Calu3 (cell line): ENCODE data around the gene MOXD1. TPM values are rescaled to one million over a fixed set of nuclear protein-coding genes. Genes with fewer than 3 reads are reported as not detected.
A peak's percentile ranks its signal among the peaks of the same experiment; 100 is the strongest.

ENCODE experiments used
- BruUV-seq: library from RNA; stranded (reverse); fragments of 400-500 nt; replicated peaks from 2 replicates; lab custom pipeline; 2021; lab: Mats Ljungman, UMichigan
- CTCF ChIA-PET: fragments of 300-600 bp; sonication (Branson Sonifier 250); formaldehyde crosslinking; loops from one replicate; lab custom pipeline; 2022; ENCODE audit warnings: antibody characterized with exemption; lab: Charles Lee
- DNase-seq: peaks from one replicate; pipeline ENCODE4 v3.0.0; 2022
- H3K27ac Mint-ChIP-seq: one replicate; pipeline ENCODE4 v1.8.0; 2022; ENCODE audit warnings: mixed read lengths; ENCODE audit not compliant: unreplicated experiment
- H3K27me3 Mint-ChIP-seq: one replicate; pipeline ENCODE4 v1.8.0; 2022; ENCODE audit warnings: mixed read lengths; ENCODE audit not compliant: unreplicated experiment
- H3K36me3 Mint-ChIP-seq: one replicate; pipeline ENCODE4 v1.8.0; 2022; ENCODE audit warnings: mild to moderate bottlenecking, moderate library complexity, mixed read lengths; ENCODE audit not compliant: insufficient read depth, unreplicated experiment
- H3K4me1 Mint-ChIP-seq: one replicate; pipeline ENCODE4 v1.8.0; 2022; ENCODE audit warnings: mild to moderate bottlenecking, low read depth, mixed read lengths; ENCODE audit not compliant: unreplicated experiment
- H3K4me3 Mint-ChIP-seq: one replicate; pipeline ENCODE4 v1.8.0; 2022; ENCODE audit warnings: mild to moderate bottlenecking, low read depth, moderate library complexity, mixed read lengths; ENCODE audit not compliant: unreplicated experiment
- H3K9me3 Mint-ChIP-seq: one replicate; pipeline ENCODE4 v1.8.0; 2022; ENCODE audit warnings: low read depth, mixed read lengths; ENCODE audit not compliant: unreplicated experiment
- CTCF ChIP-seq: fragments of 200-600 bp; IDR thresholded peaks from one replicate; pipeline ENCODE4 v1.8.0; 2022; ENCODE audit warnings: antibody characterized with exemption; ENCODE audit not compliant: unreplicated experiment
- intact Hi-C: fragments of 100-400 bp; cut with micrococcal nuclease; formaldehyde crosslinking; loops from one replicate; pipeline ENCODE4 v1.10.0; 2022; ENCODE audit not compliant: unreplicated experiment
- total RNA-seq: library from RNA; stranded (reverse); gene quantifications from 2 replicates; pipeline ENCODE4 v1.2.3, GENCODE V29; 2022

The MOXD1 gene
- total RNA-seq, 1 experiment from 2014 or later, result 13.6 TPM

DNA sequence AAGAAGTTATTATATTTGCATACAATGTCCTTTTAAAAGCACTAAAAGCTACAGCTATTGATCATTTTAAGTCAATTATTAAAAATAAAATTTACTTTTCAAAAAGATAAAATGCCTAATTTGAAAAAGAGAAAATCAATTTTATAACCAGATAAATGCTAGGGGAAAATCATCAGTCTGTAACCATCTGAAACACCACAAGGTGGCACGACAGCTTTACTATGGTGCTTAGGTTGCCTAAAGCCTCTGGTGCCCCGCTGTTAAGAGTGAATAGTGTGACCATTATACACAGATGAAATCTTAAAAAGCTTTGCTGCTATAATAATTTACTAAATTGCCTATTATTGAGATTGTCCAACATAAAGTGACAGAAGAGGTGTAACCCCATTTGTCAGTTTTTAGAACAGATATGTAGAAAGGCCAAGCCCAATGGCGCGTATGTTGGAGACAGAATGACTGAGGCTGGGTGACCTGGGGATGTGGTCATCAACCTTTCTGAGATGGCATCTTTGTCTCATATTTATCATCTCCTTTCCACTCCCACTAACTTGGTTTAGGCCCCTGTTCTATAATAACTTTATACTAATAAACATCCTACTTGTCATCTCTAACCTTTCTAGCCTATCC lies 100.8 kb downstream of the MOXD1 start:
- H3K27me3 Mint-ChIP-seq, result no peaks in the 10 kb centered on the region
- intact Hi-C loops, result loop anchor here (1.0 kb wide), 2 partner anchors 92 to 184 kb away; no protein-coding TSS in a partner anchor
- no peaks in the 10 kb centered on the region for H3K9me3 Mint-ChIP-seq
- no TSS peak for BruUV-seq
- TF ChIP-seq CTCF, result peak; percentile 57
- no peak overlapping the region for H3K27ac Mint-ChIP-seq
- H3K36me3 Mint-ChIP-seq, result no peaks in the 10 kb centered on the region
- CTCF ChIA-PET, result interaction anchor here (0.7 to 2.6 kb wide), 4 partner anchors 20 to 184 kb away, joined by 3 to 17 read pairs (median 6); no protein-coding TSS in a partner anchor
- no peaks in the 10 kb centered on the region for H3K4me1 Mint-ChIP-seq
- no peak overlapping the region for H3K4me3 Mint-ChIP-seq
- peak; percentile 58 for DNase-seq

- BruUV-seq, result no TSS peak
- Mint-ChIP-seq H3K27ac (no peak overlapping the region), H3K9me3 (no peaks in the 10 kb centered on the region), H3K27me3 (no peaks in the 10 kb centered on the region), H3K4me3 (no peak overlapping the region), H3K36me3 (no peaks in the 10 kb centered on the region), H3K4me1 (no peaks in the 10 kb centered on the region)
- peak; percentile 30 for TF ChIP-seq CTCF
- DNase-seq, result peak; percentile 64
- intact Hi-C loops, result loop anchor here (1.0 kb wide), 2 partner anchors 19 to 373 kb away; no protein-coding TSS in a partner anchor
- CTCF ChIA-PET, result interaction anchor here (0.6 to 2.3 kb wide), 10 partner anchors 19 to 383 kb away, joined by 3 to 49 read pairs (median 4); no protein-coding TSS in a partner anchor
Measured at GRCh38 chr6:132298344-132298949, 102.8 kb downstream of the MOXD1 start.

- Mint-ChIP-seq H3K9me3 (no peaks in the 10 kb centered on the region), H3K4me3 (no peak overlapping the region), H3K4me1 (peaks cover 17% of the 10 kb centered on the region), H3K36me3 (no peaks in the 10 kb centered on the region), H3K27me3 (no peaks in the 10 kb centered on the region), H3K27ac (no peak overlapping the region)
- TF ChIP-seq CTCF, result no peak
- CTCF ChIA-PET, result interaction anchor here (0.7 kb wide), 1 partner anchor 371 kb away, joined by 4 read pairs; no protein-coding TSS in a partner anchor
- no peak for DNase-seq
- intact Hi-C loops, result no loop called here
- no TSS peak for BruUV-seq
Measured at GRCh38 chr6:132289756-132290155, 111.5 kb downstream of the MOXD1 start.

- no peaks in the 10 kb centered on the region for H3K36me3 Mint-ChIP-seq
- intact Hi-C loops, result no loop called here
- H3K4me1 Mint-ChIP-seq, result peaks cover 17% of the 10 kb centered on the region
- no peak for TF ChIP-seq CTCF
- H3K27me3 Mint-ChIP-seq, result no peaks in the 10 kb centered on the region
- CTCF ChIA-PET, result no interaction called here
- DNase-seq, result peak; percentile 4
- BruUV-seq, result no TSS peak
- H3K27ac Mint-ChIP-seq, result no peak overlapping the region
- H3K9me3 Mint-ChIP-seq, result no peaks in the 10 kb centered on the region
- no peak overlapping the region for H3K4me3 Mint-ChIP-seq
Measured at GRCh38 chr6:132287101-132287500, 114.2 kb downstream of the MOXD1 start.
